SIG-M5 treated with dmso at 0.1 percent for 504 hours (cell line): Measurements from ENCODE around the gene MYOM1.
A peak's percentile ranks its signal among the peaks of the same experiment; 100 is the strongest.
"Not testable (repeated sequence)": the region's sequence is repeated elsewhere in the genome, so short reads cannot be mapped to it uniquely, and the experiment has no call there.

ENCODE experiments used
- DNase-seq: peaks from one replicate; lab custom pipeline; 2025; ENCODE audit not compliant: unreplicated experiment; lab: John Stamatoyannopoulos, UW

The MYOM1 gene

GRCh38 chr18:3041843-3042242 is 177.9 kb downstream of the MYOM1 start:
- no peak for DNase-seq

- no peak for DNase-seq
Measured at GRCh38 chr18:3040881-3041280, 178.9 kb downstream of the MYOM1 start.

GRCh38 chr18:3040173-3040572 is 179.6 kb downstream of the MYOM1 start:
- DNase-seq = no peak

GRCh38 chr18:3037423-3037915 is 182.3 kb downstream of the MYOM1 start:
- DNase-seq = peak; percentile 63

GRCh38 chr18:3036108-3036507 is 183.7 kb downstream of the MYOM1 start:
- DNase-seq = no peak

GRCh38 chr18:3035635-3036034 is 184.1 kb downstream of the MYOM1 start:
- DNase-seq = no peak

- no peak for DNase-seq
Measured at GRCh38 chr18:3032721-3033120, 187.0 kb downstream of the MYOM1 start.

- peak; percentile 14 for DNase-seq
Measured at GRCh38 chr18:3029215-3029952, 190.4 kb downstream of the MYOM1 start.

GRCh38 chr18:3028115-3028514 is 191.7 kb downstream of the MYOM1 start:
- DNase-seq = not testable (repeated sequence)

- DNase-seq = no peak
Measured at GRCh38 chr18:3027370-3027891, 192.3 kb downstream of the MYOM1 start.

GRCh38 chr18:3025544-3025943 is 194.2 kb downstream of the MYOM1 start:
- DNase-seq = no peak

- not testable (repeated sequence) for DNase-seq
Measured at GRCh38 chr18:3023603-3024002, 196.2 kb downstream of the MYOM1 start.
